ENCODE results near the gene DHRS4. TPM values are rescaled to one million over a fixed set of nuclear protein-coding genes. Genes with fewer than 3 reads are reported as not detected.

Gene DHRS4
- total and polyA plus RNA-seq, 9 of the 15 experiments (the other 6 are each of a cell fraction or from before 2014, with no cell fraction given), result 0.51 to 35.9 (median 10.1) TPM

- TF ChIP-seq CTCFL (IDR thresholded peaks at IDR 0.05; ENCODE audit: borderline replicate concordance, insufficient read depth, low read depth, low read length, poor library complexity, severe bottlenecking) (peak; percentile 60), KLF6 (CRISPR knock-in tag; IDR thresholded peaks at IDR 0.05; ENCODE audit: borderline replicate concordance) (no peak), SAP30 (IDR thresholded peaks at IDR 0.05; ENCODE audit: borderline replicate concordance, insufficient read depth, low read depth, low read length, poor library complexity, severe bottlenecking) (no peak), HSF4 (CRISPR knock-in tag; IDR thresholded peaks at IDR 0.05; ENCODE audit: borderline replicate concordance) (no peak), ZNF174 (CRISPR knock-in tag; IDR thresholded peaks at IDR 0.05) (no peak), ETV5 (CRISPR knock-in tag; IDR thresholded peaks at IDR 0.05; ENCODE audit: low read depth) (peak; percentile 32; the same call in 1 of the 2 replicates), ZNF408 (CRISPR knock-in tag; IDR thresholded peaks at IDR 0.05; ENCODE audit: low read depth) (no peak), SMAD2 (IDR thresholded peaks at IDR 0.05; ENCODE audit: low read depth, low read length) (no peak), C11orf30 (IDR thresholded peaks at IDR 0.05; ENCODE audit: low read depth) (peak; percentile 30), GATA2 (CRISPR knock-in tag; IDR thresholded peaks at IDR 0.05) (0 out of 2 replicates have a peak, but pooled peaks have one; percentile 8), TOE1 (IDR thresholded peaks at IDR 0.05; ENCODE audit: borderline replicate concordance) (peak; percentile 39; the same call in 1 of the 2 replicates), TOE1 (CRISPR knock-in tag; IDR thresholded peaks at IDR 0.05; ENCODE audit: borderline replicate concordance, low read depth) (no peak), SP1 (CRISPR knock-in tag; IDR thresholded peaks at IDR 0.05) (0 out of 2 replicates have a peak, but pooled peaks have one; percentile 31), HMGN3 (IDR thresholded peaks at IDR 0.05; ENCODE audit: borderline replicate concordance, extremely low read depth, insufficient read length, low read depth, low read length) (peak; percentile 56), ZFX (CRISPR knock-in tag; IDR thresholded peaks at IDR 0.05) (peak; percentile 92), KAT7 (CRISPR knock-in tag; IDR thresholded peaks at IDR 0.05; ENCODE audit: borderline replicate concordance) (peak; percentile 31; the same call in 1 of the 2 replicates), RBBP5 (IDR thresholded peaks at IDR 0.05; ENCODE audit: borderline replicate concordance, insufficient read depth, low read length, poor library complexity, severe bottlenecking) (peak; percentile 67), SIN3A (IDR thresholded peaks at IDR 0.05; ENCODE audit: borderline replicate concordance in 2 of 2, control insufficient read depth in 1 of 2, low read depth in 2 of 2, low read length in 2 of 2) (no peak), ZNF57 (CRISPR knock-in tag; IDR thresholded peaks at IDR 0.05) (no peak), NRF1 (conservative IDR thresholded peaks at IDR 0.05 in 1 of 2, IDR thresholded peaks at IDR 0.05 in 1 of 2) (0 out of 4 replicates have a peak, but pooled peaks of 1 of the 2 experiments have one; percentile 24), GTF2E2 (tag; IDR thresholded peaks at IDR 0.05) (no peak), HNRNPL (IDR thresholded peaks at IDR 0.05; ENCODE audit: low read depth, low read length) (peak; percentile 42; the same call in 1 of the 2 replicates), MCM5 (IDR thresholded peaks at IDR 0.05; ENCODE audit: low read depth) (no peak), HDAC1 (IDR thresholded peaks at IDR 0.05) (peak in 1 of 2 experiments; percentile 48; a peak in 1 of 4 replicates), ZNF586 (CRISPR knock-in tag; conservative IDR thresholded peaks at IDR 0.05) (no peak), TBP (optimal IDR thresholded peaks at IDR 0.05; ENCODE audit: low read depth, low read length) (peak; percentile 38)
Measured at GRCh38 chr14:23953464-23954278, at the start of gene DHRS4 (continued).
